ENCODE results near the gene TLE5.
"Not testable (repeated sequence)": the region's sequence is repeated elsewhere in the genome, so short reads cannot be mapped to it uniquely, and the experiment has no call there.

The TLE5 gene

GRCh38 chr19:3056417-3057088, 5.7 kb downstream of the TLE5 start:
- Histone ChIP-seq H3K4me3 (no peak overlapping the region), H3K9me3 (no peaks in the 10 kb centered on the region), H3K27ac (no peak overlapping the region), H4K20me1 (peaks cover 84% of the 10 kb centered on the region), H3K4me1 (peaks cover 79% of the 10 kb centered on the region), H3K27me3 (no peaks in the 10 kb centered on the region), H3K4me2 (peak overlapping the region; percentile 91; the same call in 1 of the 2 replicates), H3K9ac (no peak overlapping the region), H3K36me3 (peaks cover 80% of the 10 kb centered on the region)
- no peak for TF ChIP-seq Cebpa-rat (IDR thresholded peaks at IDR 0.05)

DNA sequence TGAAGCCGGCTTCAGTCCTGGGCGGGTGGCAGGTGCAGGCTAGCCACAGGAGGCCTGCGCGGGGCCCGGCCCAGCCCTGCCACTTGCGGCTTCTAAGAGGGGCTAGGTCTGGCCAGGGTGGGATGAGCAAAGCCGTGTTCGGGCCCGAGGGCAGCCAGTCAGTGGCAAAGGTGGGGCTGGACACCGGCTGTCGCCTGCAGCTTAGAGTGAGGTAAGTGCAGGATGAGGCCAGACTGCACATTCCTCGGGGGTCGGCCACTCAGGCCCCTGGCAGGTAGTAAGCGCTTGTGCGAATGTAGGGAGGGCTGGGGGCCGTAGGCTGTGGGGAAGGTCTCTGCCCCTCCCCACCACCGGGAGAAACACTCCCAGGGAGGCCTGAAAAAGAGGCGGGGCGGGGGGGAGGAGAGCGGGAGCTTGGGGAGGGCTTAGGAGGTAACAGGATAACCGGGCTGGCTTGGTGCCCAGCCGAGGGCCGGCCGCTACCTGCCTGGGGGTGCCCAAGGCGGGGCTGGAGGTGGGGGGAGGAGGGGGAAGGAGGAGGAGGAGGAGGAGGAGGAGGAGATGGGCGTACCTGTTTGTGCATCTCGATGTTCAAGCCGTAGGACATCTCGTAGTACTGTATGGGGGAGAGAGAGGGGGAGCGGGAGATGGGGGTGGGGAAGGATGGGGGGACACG, 6.4 kb downstream of the TLE5 start:
- Histone ChIP-seq H3K4me2 (peak overlapping the region; percentile 36), H3K27ac (no peak overlapping the region), H3K4me3 (no peak overlapping the region), H3K4me1 (peaks cover 76% of the 10 kb centered on the region), H3K9ac (0 out of 2 replicates have a peak overlapping the region, but pooled peaks have one; percentile 24), H4K20me1 (peaks cover 81% of the 10 kb centered on the region), H3K36me3 (peaks cover 80% of the 10 kb centered on the region), H3K9me3 (no peaks in the 10 kb centered on the region), H3K27me3 (no peaks in the 10 kb centered on the region)
- no peak for TF ChIP-seq Cebpa-rat (IDR thresholded peaks at IDR 0.05)

- Histone ChIP-seq H3K4me3 (no peak overlapping the region), H3K27me3 (no peaks in the 10 kb centered on the region), H3K36me3 (peaks cover 80% of the 10 kb centered on the region), H3K4me2 (peak overlapping the region; percentile 36), H3K4me1 (peaks cover 69% of the 10 kb centered on the region), H3K27ac (0 out of 2 replicates have a peak overlapping the region, but pooled peaks have one; percentile 41), H4K20me1 (peaks cover 74% of the 10 kb centered on the region), H3K9ac (0 out of 2 replicates have a peak overlapping the region, but pooled peaks have one; percentile 24), H3K9me3 (no peaks in the 10 kb centered on the region)
- TF ChIP-seq Cebpa-rat (IDR thresholded peaks at IDR 0.05): no peak
These were observed 7.1 kb downstream of the TLE5 start for GRCh38 chr19:3054972-3055740.

DNA sequence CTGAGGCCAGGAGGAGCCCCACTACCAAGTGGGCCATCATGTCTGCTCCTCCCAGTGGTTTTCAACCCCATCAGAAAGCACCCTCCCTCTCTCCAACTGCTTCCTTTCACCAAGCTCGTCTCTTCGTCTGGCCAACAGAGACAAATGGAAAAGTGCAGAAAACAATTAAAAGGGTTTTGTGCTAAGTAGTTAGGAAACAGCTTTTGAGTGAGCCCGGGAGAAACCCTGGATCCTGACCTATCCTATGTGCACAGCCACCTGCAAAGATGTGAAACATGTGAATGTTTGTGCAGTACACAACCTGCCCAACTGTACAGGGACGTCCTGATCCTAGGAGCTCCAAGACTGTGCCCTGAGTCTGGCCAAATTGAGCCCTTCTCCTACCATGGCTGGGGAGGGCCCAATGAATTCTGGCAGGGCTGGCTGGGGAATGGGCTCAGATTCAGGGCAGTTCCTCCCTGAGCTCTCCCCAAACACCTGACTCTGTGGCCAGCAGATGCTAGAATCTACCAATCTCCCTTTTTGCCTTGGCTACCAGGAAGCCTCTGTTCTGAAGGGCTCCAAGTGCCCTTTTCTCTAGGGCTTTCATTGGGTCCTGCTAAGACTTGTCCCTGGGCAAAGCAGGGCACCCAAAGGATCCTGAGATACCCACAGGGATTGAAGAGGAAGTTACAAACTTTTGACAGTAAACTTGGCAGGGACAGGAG, 7.9 kb downstream of the TLE5 start:
- Histone ChIP-seq H4K20me1 (peaks cover 67% of the 10 kb centered on the region), H3K9ac (no peak overlapping the region), H3K27me3 (no peaks in the 10 kb centered on the region), H3K36me3 (peaks cover 74% of the 10 kb centered on the region), H3K4me1 (peaks cover 62% of the 10 kb centered on the region), H3K4me3 (no peak overlapping the region), H3K9me3 (no peaks in the 10 kb centered on the region), H3K27ac (0 out of 2 replicates have a peak overlapping the region, but pooled peaks have one; percentile 41), H3K4me2 (peak overlapping the region; percentile 36)
- TF ChIP-seq Cebpa-rat (IDR thresholded peaks at IDR 0.05): no peak

- peaks cover 58% of the 10 kb centered on the region for H3K4me1 ChIP-seq
These were observed 8.5 kb downstream of the TLE5 start for GRCh38 chr19:3053780-3054179.

DNA sequence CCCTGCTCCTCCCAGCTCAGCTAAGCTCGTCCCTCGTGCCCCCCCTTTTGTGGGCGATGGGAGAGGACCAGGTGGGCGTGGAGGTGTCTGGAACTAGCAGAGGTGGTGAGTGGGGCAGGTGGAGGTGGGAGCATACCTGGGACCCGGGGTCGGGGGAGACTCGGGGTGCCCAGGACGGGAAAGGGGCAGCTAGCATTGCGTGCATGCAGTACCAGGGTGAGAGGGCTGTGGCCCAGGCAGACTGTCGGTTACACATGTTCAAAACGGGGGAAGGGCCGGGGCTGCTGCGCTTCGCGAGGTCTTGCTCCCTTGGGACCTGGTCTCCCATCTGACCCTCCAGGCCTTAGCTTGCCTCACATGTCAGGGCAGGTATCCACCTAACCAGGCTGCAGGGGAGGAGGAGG, 9.1 kb downstream of the TLE5 start:
- H3K27ac ChIP-seq: no peak overlapping the region
- no peaks in the 10 kb centered on the region for H3K9me3 ChIP-seq
- no peak overlapping the region for H3K9ac ChIP-seq
- no peak for TF ChIP-seq Cebpa-rat (IDR thresholded peaks at IDR 0.05)
- no peak overlapping the region for H3K4me3 ChIP-seq
- peak overlapping the region; percentile 45 for H3K4me2 ChIP-seq
- peaks cover 62% of the 10 kb centered on the region for H3K36me3 ChIP-seq
- no peaks in the 10 kb centered on the region for H3K27me3 ChIP-seq
- peaks cover 58% of the 10 kb centered on the region for H3K4me1 ChIP-seq
- peaks cover 55% of the 10 kb centered on the region for H4K20me1 ChIP-seq

More at GRCh38 chr19:3053780-3054179, 8.5 kb downstream of the TLE5 start:
- peak overlapping the region; percentile 45 for H3K4me2 ChIP-seq
- TF ChIP-seq Cebpa-rat (IDR thresholded peaks at IDR 0.05): no peak
- no peak overlapping the region for H3K9ac ChIP-seq
- H3K36me3 ChIP-seq: peaks cover 67% of the 10 kb centered on the region
- no peaks in the 10 kb centered on the region for H3K9me3 ChIP-seq
- H3K27me3 ChIP-seq: no peaks in the 10 kb centered on the region
- no peak overlapping the region for H3K4me3 ChIP-seq
- peaks cover 60% of the 10 kb centered on the region for H4K20me1 ChIP-seq
- no peak overlapping the region for H3K27ac ChIP-seq

DNA sequence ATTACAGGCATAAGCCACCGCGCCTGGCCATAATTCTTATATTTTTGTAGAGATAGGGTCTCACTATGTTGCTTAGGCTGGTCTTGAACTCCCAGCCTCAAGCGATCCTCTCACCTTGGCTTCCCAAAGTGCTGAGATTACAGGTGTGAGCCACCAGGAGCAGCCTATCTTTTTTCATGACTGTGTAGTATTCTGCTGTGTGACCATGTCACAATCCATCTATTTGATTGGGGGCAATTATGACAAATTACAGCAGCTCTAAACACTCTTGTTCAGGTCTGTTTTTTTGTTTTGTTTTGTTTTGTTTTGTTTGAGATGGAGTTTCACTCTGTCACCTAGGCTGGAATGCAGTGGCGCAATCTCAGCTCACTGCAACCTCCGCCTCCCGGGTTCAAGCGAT, 12.3 kb downstream of the TLE5 start:
- H3K9ac ChIP-seq, H3K4me3 ChIP-seq, H3K4me2 ChIP-seq, H3K27ac ChIP-seq, H3K9me3 ChIP-seq, H3K27me3 ChIP-seq: not testable (repeated sequence)
- Histone ChIP-seq H3K4me1 (peaks cover 53% of the 10 kb centered on the region), H4K20me1 (peaks cover 26% of the 10 kb centered on the region), H3K36me3 (peaks cover 33% of the 10 kb centered on the region)

DNA sequence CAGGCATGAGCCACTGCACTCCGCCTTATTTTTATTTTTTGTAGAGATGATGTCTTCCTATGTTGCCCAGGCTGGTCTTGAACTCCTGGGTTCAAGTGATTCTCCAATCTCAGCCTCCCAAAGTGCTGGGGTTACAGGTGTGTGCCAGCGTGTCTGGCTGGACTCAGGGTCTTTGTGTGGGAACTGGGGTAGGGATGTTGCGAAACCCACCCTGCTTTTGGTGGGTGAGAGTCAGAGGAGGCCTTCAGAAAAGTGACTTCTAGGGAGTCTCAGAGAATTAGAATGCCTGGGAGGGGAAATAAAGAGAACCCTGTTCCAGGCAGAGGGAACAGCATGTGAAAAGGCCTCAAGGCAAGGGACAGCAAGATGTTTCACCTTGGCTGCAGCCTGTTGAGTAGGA, 13.2 kb downstream of the TLE5 start:
- peaks cover 53% of the 10 kb centered on the region for H3K4me1 ChIP-seq
- peak; percentile 52 for TF ChIP-seq Cebpa-rat (IDR thresholded peaks at IDR 0.05)
- no peaks in the 10 kb centered on the region for H3K9me3 ChIP-seq
- no peak overlapping the region for H3K4me3 ChIP-seq
- H3K27me3 ChIP-seq: no peaks in the 10 kb centered on the region
- H4K20me1 ChIP-seq: peaks cover 17% of the 10 kb centered on the region
- H3K36me3 ChIP-seq: peaks cover 23% of the 10 kb centered on the region
- H3K9ac ChIP-seq: no peak overlapping the region
- no peak overlapping the region for H3K4me2 ChIP-seq
- H3K27ac ChIP-seq: no peak overlapping the region

DNA sequence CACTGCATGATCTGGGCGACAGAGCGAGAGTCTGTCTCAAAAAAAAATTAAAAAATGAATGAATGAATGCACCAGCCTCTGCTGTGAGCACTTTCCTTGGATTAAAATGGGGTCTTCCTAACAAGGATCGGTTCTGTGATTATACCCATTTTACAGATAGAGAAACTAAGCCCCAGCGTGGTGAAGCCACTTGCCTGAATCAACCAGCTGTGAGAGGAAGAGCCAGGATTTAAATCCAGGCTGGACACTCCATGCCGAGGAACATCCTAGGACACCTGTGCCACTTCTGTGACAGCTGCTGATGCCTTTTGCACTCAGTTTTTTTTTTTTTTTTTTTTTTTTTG, 14.1 kb downstream of the TLE5 start:
- H3K36me3 ChIP-seq: peaks cover 14% of the 10 kb centered on the region
- TF ChIP-seq Cebpa-rat (IDR thresholded peaks at IDR 0.05): no peak

More for the DNA sequence above, 14.1 kb downstream of the TLE5 start:
- Histone ChIP-seq H3K4me1 (peaks cover 53% of the 10 kb centered on the region), H4K20me1 (peaks cover 7% of the 10 kb centered on the region), H3K4me3 (peak overlapping the region; percentile 61; the same call in 1 of the 2 replicates), H3K27ac (no peak overlapping the region), H3K9ac (0 out of 2 replicates have a peak overlapping the region, but pooled peaks have one; percentile 60), H3K9me3 (no peaks in the 10 kb centered on the region), H3K4me2 (peak overlapping the region; percentile 87), H3K27me3 (no peaks in the 10 kb centered on the region)
